ENCODE data around the gene HNRNPLL.

- TF ChIP-seq EZH2 (IDR thresholded peaks at IDR 0.05; ENCODE audit: borderline replicate concordance, low read depth, low read length, poor library complexity, severe bottlenecking): no peak
- TF ChIP-seq CTCF (conservative IDR thresholded peaks at IDR 0.05; ENCODE audit: low read depth, low read length): no peak
Measured at GRCh38 chr2:38613849-38614213, 11.1 kb upstream of the HNRNPLL start.
